OCI-LY7 (cell line): ENCODE results near the gene BICDL2. TPM values are rescaled to one million over a fixed set of nuclear protein-coding genes. Genes with fewer than 3 reads are reported as not detected.

Experiments
- BruUV-seq: library from RNA; stranded (reverse); fragments of 400-500 nt; replicated peaks from 2 replicates; lab custom pipeline; 2021; lab: Mats Ljungman, UMichigan
- CTCF ChIA-PET: fragments of 300-600 bp; sonication (Branson Sonifier 250); formaldehyde crosslinking; loops from one replicate; lab custom pipeline; 2022; ENCODE audit warnings: antibody characterized with exemption; ENCODE audit not compliant: unreplicated experiment; lab: Charles Lee
- POLR2A ChIA-PET: fragments of 300-600 bp; sonication (Branson Sonifier 250); formaldehyde crosslinking; loops from one replicate; lab custom pipeline; 2022; ENCODE audit warnings: antibody characterized with exemption; lab: Charles Lee
- DNase-seq: peaks from one replicate; pipeline ENCODE4 v3.0.0-alpha.2; 2015; ENCODE audit warnings: low spot score
- H2AFZ ChIP-seq: fragments of 200-600 bp; sonication (generic), shearing (Covaris generic); 2 replicates; pipeline ENCODE4 v1.6.1; 2014; ENCODE audit warnings: mild to moderate bottlenecking, antibody characterized with exemption, low read length, moderate library complexity
- H3K27ac ChIP-seq: fragments of 200-600 bp; sonication (generic); 2 replicates; pipeline ENCODE4 v1.5.1; 2014; ENCODE audit warnings: mixed run types, low read depth, mild to moderate bottlenecking, moderate library complexity, low read length, inconsistent platforms; ENCODE audit not compliant: poor library complexity, severe bottlenecking
- H3K36me3 ChIP-seq: fragments of 200-600 bp; sonication (generic); 2 replicates; pipeline ENCODE4 v1.6.1; 2014; ENCODE audit warnings: mild to moderate bottlenecking, antibody characterized with exemption, low read length, moderate library complexity, mixed read lengths; ENCODE audit not compliant: insufficient read depth
- H3K4me1 ChIP-seq: fragments of 200-600 bp; sonication (generic); 2 replicates; pipeline ENCODE4 v1.5.1; 2014; ENCODE audit warnings: mild to moderate bottlenecking, low read length; ENCODE audit not compliant: insufficient read depth, poor library complexity, severe bottlenecking
- H3K4me2 ChIP-seq: fragments of 200-600 bp; sonication (generic); 2 replicates; pipeline ENCODE4 v1.6.1; 2014; ENCODE audit warnings: mild to moderate bottlenecking, low read length
- H3K4me3 ChIP-seq: fragments of 200-600 bp; sonication (generic); 2 replicates; pipeline ENCODE4 v1.5.1; 2014; ENCODE audit warnings: mild to moderate bottlenecking, low read depth, low read length; ENCODE audit not compliant: poor library complexity, severe bottlenecking
- H3K79me2 ChIP-seq: fragments of 200-600 bp; sonication (generic); 2 replicates; pipeline ENCODE4 v1.6.1; 2016; ENCODE audit warnings: low read depth, mild to moderate bottlenecking, low read length, moderate library complexity, mixed read lengths; ENCODE audit not compliant: insufficient read depth
- H3K9me2 ChIP-seq: fragments of 200-600 bp; sonication (generic); 2 replicates; pipeline ENCODE4 v1.6.1; 2016; ENCODE audit warnings: mild to moderate bottlenecking, low read length, mixed read lengths; ENCODE audit not compliant: insufficient read depth
- H3K9me3 ChIP-seq: fragments of 200-600 bp; sonication (generic); 2 replicates; pipeline ENCODE4 v1.6.1; 2014; ENCODE audit warnings: mild to moderate bottlenecking, mixed run types, low read length, mixed read lengths
- H4K20me1 ChIP-seq: fragments of 200-600 bp; sonication (generic); 2 replicates; pipeline ENCODE4 v1.6.1; 2014; ENCODE audit warnings: mild to moderate bottlenecking, antibody characterized with exemption, low read length, moderate library complexity, mixed read lengths; ENCODE audit not compliant: insufficient read depth
- CTCF ChIP-seq: fragments of 200-600 bp; sonication (generic); conservative IDR thresholded peaks from 2 replicates; pipeline ENCODE4 v1.5.1; 2014; ENCODE audit warnings: mild to moderate bottlenecking, antibody characterized with exemption, low read length, moderate library complexity, mixed read lengths
- EZH2phosphoT487 ChIP-seq: fragments of 200-600 bp; sonication (generic); IDR thresholded peaks from 2 replicates; pipeline ENCODE4 v1.6.1; 2018; ENCODE audit warnings: low read depth, borderline replicate concordance, mild to moderate bottlenecking, mixed run types, antibody characterized with exemption, low read length, moderate library complexity, mixed read lengths
- intact Hi-C: fragments of 100-400 bp; cut with micrococcal nuclease; formaldehyde crosslinking; loops from one replicate; pipeline ENCODE4 v1.10.0; 2022; ENCODE audit not compliant: unreplicated experiment
- total RNA-seq, 2 experiments: library from RNA; depleted of rRNA in 1 of 2; stranded (reverse); fragments of >200 nt in 1 of 2; shearing (Covaris generic) in 1 of 2; gene quantifications; 2 replicates each; pipeline ENCODE4 v1.2.3, GENCODE V29; 2014 to 2022

The BICDL2 gene
- total RNA-seq, 2 experiments from 2014 or later: not detected

GRCh38 chr16:3049921-3050481 is 13.3 kb upstream of the BICDL2 start:
- ChIA-PET POLR2A (interaction anchor here (1.1 kb wide), 1 partner anchor 18 kb away, joined by 3 read pairs; no protein-coding TSS in a partner anchor), CTCF (no interaction called here)
- no peaks in the 10 kb centered on the region for H3K36me3 ChIP-seq
- no peaks in the 10 kb centered on the region for H3K9me3 ChIP-seq
- no peak overlapping the region for H3K27ac ChIP-seq
- no peak for TF ChIP-seq CTCF
- no peak for TF ChIP-seq EZH2phosphoT487
- no peak overlapping the region for H2AFZ ChIP-seq
- intact Hi-C loops: no loop called here
- BruUV-seq: no TSS peak
- H3K4me3 ChIP-seq: no peak overlapping the region
- H3K9me2 ChIP-seq: no peaks in the 10 kb centered on the region
- H3K4me2 ChIP-seq: no peak overlapping the region
- H3K4me1 ChIP-seq: peaks cover 28% of the 10 kb centered on the region
- no peaks in the 10 kb centered on the region for H4K20me1 ChIP-seq
- no peaks in the 10 kb centered on the region for H3K79me2 ChIP-seq
- DNase-seq: no peak

GRCh38 chr16:3047387-3047720 is 10.6 kb upstream of the BICDL2 start:
- POLR2A ChIA-PET: interaction anchor here (0.7 kb wide), 1 partner anchor 9 kb away, joined by 3 read pairs; no protein-coding TSS in a partner anchor
- BruUV-seq: no TSS peak

More at GRCh38 chr16:3047387-3047720, 10.6 kb upstream of the BICDL2 start:
- no peak overlapping the region for H2AFZ ChIP-seq
- no peak overlapping the region for H3K27ac ChIP-seq
- DNase-seq: no peak
- peaks cover 23% of the 10 kb centered on the region for H3K4me1 ChIP-seq
- H4K20me1 ChIP-seq: no peaks in the 10 kb centered on the region
- H3K9me3 ChIP-seq: no peaks in the 10 kb centered on the region
- TF ChIP-seq CTCF (no peak), EZH2phosphoT487 (no peak)
- H3K79me2 ChIP-seq: no peaks in the 10 kb centered on the region
- CTCF ChIA-PET: no interaction called here
- no peak overlapping the region for H3K4me3 ChIP-seq
- H3K36me3 ChIP-seq: no peaks in the 10 kb centered on the region
- no peak overlapping the region for H3K4me2 ChIP-seq
- intact Hi-C loops: no loop called here
- no peaks in the 10 kb centered on the region for H3K9me2 ChIP-seq
